Colonic mucosa (tissue), 4 donors: ENCODE measurements around the gene PRRG2. TPM values are rescaled to one million over a fixed set of nuclear protein-coding genes. Genes with fewer than 3 reads are reported as not detected.

Experiments
- DNase-seq: peaks from one replicate; pipeline ENCODE4 v3.0.0-alpha.2; 2020
- H3K27ac ChIP-seq: fragments of 200-600 bp; one replicate; pipeline ENCODE4 v1.8.0; 2021
- H3K27me3 ChIP-seq: fragments of 200-600 bp; one replicate; pipeline ENCODE4 v1.8.0; 2021
- H3K36me3 ChIP-seq: fragments of 200-600 bp; one replicate; pipeline ENCODE4 v1.8.0; 2021
- H3K4me1 ChIP-seq: fragments of 200-600 bp; one replicate; pipeline ENCODE4 v1.8.0; 2021; ENCODE audit warnings: mild to moderate bottlenecking
- H3K4me3 ChIP-seq: fragments of 200-600 bp; one replicate; pipeline ENCODE4 v1.8.0; 2021
- H3K9ac ChIP-seq, 2 donors: one replicate each; pipeline ENCODE4 v1.7.0; 2013; ENCODE audit warnings: control low read depth in 2 of 2, low read depth in 2 of 2, low read length in 2 of 2
- H3K9me3 ChIP-seq: fragments of 200-600 bp; one replicate; pipeline ENCODE4 v1.8.0; 2021
- intact Hi-C: fragments of 100-400 bp; cut with DNase I; formaldehyde crosslinking; loops from one replicate; pipeline ENCODE4 v1.14.1; 2022
- total RNA-seq, 2 donors: library from RNA; stranded (reverse); fragmentation: NEBNext Ultra II Directional in 1 of 2; extraction: Animal tissue kit (Norgen Biotek cat#: 25700) in 1 of 2; gene quantifications; one replicate each; pipeline ENCODE4 v1.2.1, GENCODE V29; 2021
- TF ChIP-seq, protein P1 (sequence below): fragments of 200-600 bp; IDR thresholded peaks from one replicate; pipeline ENCODE4 v1.8.0; 2022; ENCODE audit warnings: antibody characterized with exemption, mild to moderate bottlenecking
- donor health status: healthy.
- donor health status: DM: no; HTN: no; CAD: no.
- donor health status: DM: no; HTN: no; CAD: no.

PRRG2 gene
- total RNA-seq, 2 donors from 2014 or later = 16.2 to 20.2 TPM

DNA sequence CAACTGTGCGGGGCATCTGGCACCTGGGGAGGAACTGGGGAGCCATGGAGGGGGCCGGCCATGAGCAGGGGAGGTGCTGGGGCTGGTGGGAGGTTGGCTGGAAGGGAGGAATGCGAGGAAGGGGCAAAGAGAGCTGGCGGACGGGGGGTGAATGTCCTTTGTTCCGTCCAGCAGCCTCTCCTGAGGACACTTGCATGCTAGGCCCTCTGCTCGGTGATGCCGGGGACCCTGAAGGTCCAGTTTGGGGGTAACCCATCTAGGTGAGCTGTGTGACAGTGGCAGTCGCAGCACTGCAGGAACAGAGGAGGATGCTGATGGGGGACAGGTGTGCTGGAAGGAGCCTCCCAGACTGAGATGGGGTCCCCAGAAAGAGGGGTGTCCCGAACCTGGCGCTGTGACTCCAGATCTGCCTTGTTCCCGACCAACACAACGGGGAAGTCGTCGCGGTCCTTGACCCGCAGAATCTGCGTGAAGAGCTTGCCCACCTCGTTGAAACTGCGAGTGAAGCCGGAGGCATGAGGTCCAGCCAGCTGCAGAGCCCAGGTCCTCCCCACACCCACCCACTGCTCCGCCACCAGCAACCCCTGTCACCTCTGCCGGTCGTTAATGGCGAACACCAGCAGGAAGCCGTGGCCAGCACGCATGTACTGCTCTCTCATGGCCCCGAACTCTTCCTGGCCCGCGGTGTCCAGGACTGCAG, 55.3 kb downstream of the PRRG2 start:
- Histone ChIP-seq H3K4me3 (no peak overlapping the region), H3K4me1 (no peaks in the 10 kb centered on the region)

DNA sequence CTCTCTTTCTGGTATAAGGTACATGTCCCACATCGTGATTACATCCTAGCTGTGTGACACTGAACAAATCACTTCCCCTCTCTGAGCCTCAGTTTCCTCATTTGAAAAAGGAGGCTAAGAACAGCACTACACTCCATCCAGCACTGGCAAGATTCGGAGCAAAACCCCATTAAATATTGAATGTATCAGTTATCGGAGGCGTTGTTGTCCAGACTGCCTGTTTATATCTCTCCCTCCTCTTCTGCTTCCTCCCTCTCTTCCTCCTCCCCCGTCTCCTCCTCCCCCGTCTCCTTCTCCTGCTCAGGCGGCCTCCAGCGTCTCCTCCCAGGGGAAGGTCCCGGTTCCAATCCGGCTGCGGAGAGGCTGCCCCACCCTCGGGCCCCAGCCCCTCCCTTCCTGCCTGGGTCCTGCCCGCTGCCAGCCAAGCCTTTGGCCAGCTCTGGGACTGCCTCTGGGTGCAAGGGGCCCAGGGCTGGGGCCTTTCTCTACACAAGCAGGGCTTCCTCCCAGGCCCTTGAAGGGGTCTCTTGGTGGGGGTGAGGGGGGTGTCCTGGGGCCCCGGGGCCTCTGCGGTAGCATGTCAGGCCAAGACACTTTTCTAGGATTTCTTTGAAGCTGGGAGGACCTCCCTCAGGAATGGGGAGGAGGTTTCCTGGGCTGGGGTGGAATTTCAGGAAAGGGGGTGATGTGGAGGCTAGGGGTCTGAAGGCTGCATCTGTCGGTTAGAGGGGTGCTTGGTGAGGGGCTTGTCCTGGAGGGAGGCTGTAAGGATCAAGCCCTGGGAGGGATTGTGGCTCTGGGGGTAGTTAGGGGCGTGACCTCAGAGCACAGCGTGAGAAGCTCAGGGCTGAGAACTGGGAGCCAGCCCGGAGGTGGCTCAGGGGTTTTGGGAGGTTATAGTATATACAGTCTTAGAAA, 57.0 kb downstream of the PRRG2 start:
- Histone ChIP-seq H3K36me3 (no peaks in the 10 kb centered on the region), H3K27me3 (no peaks in the 10 kb centered on the region), H3K27ac (peak overlapping the region; percentile 87), H3K9me3 (no peaks in the 10 kb centered on the region), H3K4me1 (peaks cover 3% of the 10 kb centered on the region), H3K4me3 (peak overlapping the region; percentile 10), H3K9ac (peak overlapping the region; percentile 57 to 86)
- TF ChIP-seq, protein P1, sequence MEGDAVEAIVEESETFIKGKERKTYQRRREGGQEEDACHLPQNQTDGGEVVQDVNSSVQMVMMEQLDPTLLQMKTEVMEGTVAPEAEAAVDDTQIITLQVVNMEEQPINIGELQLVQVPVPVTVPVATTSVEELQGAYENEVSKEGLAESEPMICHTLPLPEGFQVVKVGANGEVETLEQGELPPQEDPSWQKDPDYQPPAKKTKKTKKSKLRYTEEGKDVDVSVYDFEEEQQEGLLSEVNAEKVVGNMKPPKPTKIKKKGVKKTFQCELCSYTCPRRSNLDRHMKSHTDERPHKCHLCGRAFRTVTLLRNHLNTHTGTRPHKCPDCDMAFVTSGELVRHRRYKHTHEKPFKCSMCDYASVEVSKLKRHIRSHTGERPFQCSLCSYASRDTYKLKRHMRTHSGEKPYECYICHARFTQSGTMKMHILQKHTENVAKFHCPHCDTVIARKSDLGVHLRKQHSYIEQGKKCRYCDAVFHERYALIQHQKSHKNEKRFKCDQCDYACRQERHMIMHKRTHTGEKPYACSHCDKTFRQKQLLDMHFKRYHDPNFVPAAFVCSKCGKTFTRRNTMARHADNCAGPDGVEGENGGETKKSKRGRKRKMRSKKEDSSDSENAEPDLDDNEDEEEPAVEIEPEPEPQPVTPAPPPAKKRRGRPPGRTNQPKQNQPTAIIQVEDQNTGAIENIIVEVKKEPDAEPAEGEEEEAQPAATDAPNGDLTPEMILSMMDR = no peak
- DNase-seq = peak; percentile 94
- intact Hi-C loops = loop anchor here (5.0 kb wide), 1 partner anchor 46 kb away; the partner anchor contains the start of gene PRR12

More for the DNA sequence above, 55.3 kb downstream of the PRRG2 start:
- DNase-seq = no peak
- intact Hi-C loops = loop anchor here (5.0 kb wide), 1 partner anchor 44 kb away; the partner anchor contains the start of gene PRR12
- Histone ChIP-seq H3K27me3 (no peaks in the 10 kb centered on the region), H3K9me3 (no peaks in the 10 kb centered on the region), H3K27ac (no peak overlapping the region), H3K36me3 (no peaks in the 10 kb centered on the region), H3K9ac (no peak overlapping the region)
- TF ChIP-seq, protein P1 = no peak

DNA sequence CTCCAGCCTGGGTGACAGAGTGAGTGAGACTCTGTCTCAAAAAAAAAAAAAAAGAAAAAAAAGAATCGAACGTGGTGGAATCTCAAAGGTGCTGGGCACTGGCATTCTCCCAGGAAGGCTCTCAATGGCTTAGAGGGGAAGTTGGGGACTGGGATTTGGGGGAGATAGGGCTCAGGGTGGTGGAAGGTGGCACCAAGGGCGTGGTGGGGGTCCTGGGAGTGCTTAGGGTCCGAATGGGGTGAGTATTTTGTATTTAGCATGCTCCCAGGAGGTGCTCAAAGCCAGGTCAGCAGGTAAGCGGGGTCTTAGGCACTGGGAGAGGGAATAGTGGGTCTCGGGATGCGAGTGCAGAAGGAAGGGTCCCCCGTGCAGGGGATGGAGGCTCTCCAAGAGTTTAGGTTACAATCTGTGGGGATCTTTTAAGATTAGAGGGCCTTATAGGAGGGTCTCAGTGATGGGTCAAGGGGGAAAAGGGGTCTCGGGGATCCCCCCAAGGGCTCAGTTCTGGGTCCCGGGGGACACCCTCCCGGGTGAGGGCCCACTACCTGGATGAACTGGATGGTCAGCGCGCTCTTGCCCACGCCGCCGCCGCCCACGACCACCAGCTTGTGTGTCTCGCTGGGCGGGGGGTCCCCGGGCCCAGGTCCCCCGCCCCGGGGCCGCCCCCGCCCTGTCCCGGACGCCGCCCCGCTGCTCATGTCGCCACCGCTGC, 58.4 kb downstream of the PRRG2 start:
- peak; percentile 41 for DNase-seq
- Histone ChIP-seq H3K36me3 (no peaks in the 10 kb centered on the region), H3K4me1 (peaks cover 6% of the 10 kb centered on the region), H3K4me3 (peak overlapping the region; percentile 54), H3K27me3 (no peaks in the 10 kb centered on the region), H3K27ac (peak overlapping the region; percentile 87), H3K9ac (peak overlapping the region; percentile 85 to 99), H3K9me3 (no peaks in the 10 kb centered on the region)
- TF ChIP-seq, protein P1 = no peak
- intact Hi-C loops = loop anchor here (5.0 kb wide), 1 partner anchor 47 kb away; the partner anchor contains the start of gene PRR12

DNA sequence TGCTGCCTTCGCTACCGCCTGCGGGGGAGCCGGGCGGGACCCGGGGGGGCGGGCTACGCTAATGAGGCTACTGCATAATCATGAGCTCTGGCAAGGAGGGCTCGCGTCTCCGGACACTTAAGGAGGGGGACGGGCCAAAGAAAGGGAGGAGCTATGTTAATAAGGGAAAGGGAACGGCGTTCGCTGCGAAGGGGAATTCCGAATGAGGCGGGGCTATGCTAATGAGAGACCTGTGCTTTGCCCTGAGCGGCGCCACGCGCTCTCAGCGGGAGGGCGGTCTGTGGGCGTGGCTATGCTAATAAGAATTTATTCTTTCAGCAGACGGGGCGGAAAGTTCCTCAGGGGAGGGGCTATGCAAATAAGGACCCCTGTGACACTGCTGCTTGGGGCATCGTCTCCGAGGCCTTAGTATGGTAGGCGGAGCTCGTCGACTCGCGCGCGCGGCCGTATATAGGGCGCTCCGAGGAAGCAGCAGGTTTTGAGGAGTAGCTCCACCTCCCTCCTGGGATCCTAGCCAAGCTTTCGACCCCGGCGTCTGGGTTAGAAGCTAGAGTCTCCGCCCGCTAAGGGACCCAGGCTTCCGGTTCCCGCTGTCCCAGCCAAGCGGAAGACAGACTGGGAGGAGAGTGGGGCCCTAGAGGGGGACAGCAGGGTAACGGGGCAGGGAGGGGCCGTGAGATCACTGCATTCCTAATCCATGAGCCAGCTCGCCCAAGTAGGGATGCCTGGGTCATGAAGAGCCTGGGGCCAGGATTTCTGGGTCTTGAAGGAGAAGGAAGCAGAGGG, 59.2 kb downstream of the PRRG2 start, which contains the start of gene RRAS:
Gene RRAS (minus strand): TSS at position 31 of the 786 bp plus-strand sequence. CDS start 45 bp downstream, outside the sequence.
- peak within 1 kb of the TSS; percentile 54 for H3K4me3 ChIP-seq
- peak; percentile 100 for DNase-seq
- H3K4me1 ChIP-seq = peaks cover 6% of the 10 kb centered on the region
- intact Hi-C loops = no loop called here
- peak within 1 kb of the TSS; percentile 86 to 99 for H3K9ac ChIP-seq
- TF ChIP-seq, protein P1 = no peak
- H3K9me3 ChIP-seq = no peaks in the 10 kb centered on the region
- H3K27me3 ChIP-seq = no peaks in the 10 kb centered on the region
- peak within 1 kb of the TSS; percentile 99 for H3K27ac ChIP-seq
- no peaks in the 10 kb centered on the region for H3K36me3 ChIP-seq

Other genes starting within 250 kb of the PRRG2 start
- 1 to 10 TPM; 7.4 to 8.6 TPM for gene CD37, start 245.9 kb upstream of the PRRG2 start, total RNA-seq
- 10 to 100 TPM; 17.0 to 17.7 TPM for gene TEAD2, start 218.9 kb upstream of the PRRG2 start, total RNA-seq
- gene DKKL1, start 217.4 kb upstream of the PRRG2 start, total RNA-seq = not detected
- gene KASH5, start 193.1 kb upstream of the PRRG2 start, total RNA-seq = not detected
- gene PTH2, start 157.9 kb upstream of the PRRG2 start, total RNA-seq = not detected
- not detected for gene GFY, start 155.9 kb upstream of the PRRG2 start, total RNA-seq
- gene SLC17A7, start 139.8 kb upstream of the PRRG2 start, total RNA-seq = under 1 TPM; 0.21 to 0.25 TPM
- gene PIH1D1, start 129.5 kb upstream of the PRRG2 start, total RNA-seq = 100 to 1,000 TPM in 1 of 2 donors, 10 to 100 TPM in 1; 80.8 to 103 TPM
- 10 to 100 TPM; 22.6 to 57.9 TPM for gene ALDH16A1, start 128.1 kb upstream of the PRRG2 start, total RNA-seq
- gene FLT3LG, start 107.1 kb upstream of the PRRG2 start, total RNA-seq = 1 to 10 TPM; 2.9 to 4.9 TPM
- 1,000 to 10,000 TPM; 2,431 to 2,528 TPM for gene RPL13A, start 93.7 kb upstream of the PRRG2 start, total RNA-seq
- 1,000 to 10,000 TPM; 1,734 to 1,870 TPM for gene RPS11, start 84.9 kb upstream of the PRRG2 start, total RNA-seq
- gene FCGRT, start 68.7 kb upstream of the PRRG2 start, total RNA-seq = 100 to 1,000 TPM; 285 to 621 TPM
- gene RCN3, start 53.3 kb upstream of the PRRG2 start, total RNA-seq = 10 to 100 TPM; 16.9 to 55.1 TPM
- 10 to 100 TPM; 63.2 to 91.2 TPM for gene NOSIP, start 760 bp upstream of the PRRG2 start, total RNA-seq
- 10 to 100 TPM; 17.5 to 33.1 TPM for gene PRR12, start 9.9 kb downstream of the PRRG2 start, total RNA-seq
- 10 to 100 TPM; 45.7 to 62.2 TPM for gene RRAS, start 58.8 kb downstream of the PRRG2 start, total RNA-seq
- 10 to 100 TPM; 54.2 to 85.7 TPM for gene SCAF1, start 60.9 kb downstream of the PRRG2 start, total RNA-seq
- 100 to 1,000 TPM in 1 of 2 donors, 10 to 100 TPM in 1; 62.9 to 190 TPM for gene IRF3, start 84.5 kb downstream of the PRRG2 start, total RNA-seq
- 10 to 100 TPM; 17.4 to 60.9 TPM for gene BCL2L12, start 84.6 kb downstream of the PRRG2 start, total RNA-seq
- gene PRMT1, start 96.0 kb downstream of the PRRG2 start, total RNA-seq = 100 to 1,000 TPM in 1 of 2 donors, 10 to 100 TPM in 1; 81.3 to 177 TPM
- 1 to 10 TPM in 1 of 2 donors, under 1 TPM in 1; 0.24 to 2.0 TPM for gene ADM5, start 108.3 kb downstream of the PRRG2 start, total RNA-seq
- gene CPT1C, start 109.8 kb downstream of the PRRG2 start, total RNA-seq = 1 to 10 TPM; 1.2 to 2.0 TPM
- not detected for gene TSKS, start 182.0 kb downstream of the PRRG2 start, total RNA-seq
- 10 to 100 TPM; 80.0 to 92.1 TPM for gene AP2A1, start 185.7 kb downstream of the PRRG2 start, total RNA-seq
- gene FUZ, start 232.0 kb downstream of the PRRG2 start, total RNA-seq = 10 to 100 TPM in 1 of 2 donors, 1 to 10 TPM in 1; 7.4 to 14.9 TPM
- gene MED25, start 237.0 kb downstream of the PRRG2 start, total RNA-seq = 10 to 100 TPM; 46.1 to 77.2 TPM